HG03460 (cell line): ENCODE results near the gene CEP97.
A peak's percentile ranks its signal among the peaks of the same experiment; 100 is the strongest.
"Not testable (repeated sequence)": the region's sequence is repeated elsewhere in the genome, so short reads cannot be mapped to it uniquely, and the experiment has no call there.

Experiments
- ATAC-seq: cut with Tn5 transposase; IDR thresholded peaks from one replicate; pipeline ENCODE4 v1.9.1; 2021; ENCODE audit not compliant: unreplicated experiment

Gene CEP97

DNA sequence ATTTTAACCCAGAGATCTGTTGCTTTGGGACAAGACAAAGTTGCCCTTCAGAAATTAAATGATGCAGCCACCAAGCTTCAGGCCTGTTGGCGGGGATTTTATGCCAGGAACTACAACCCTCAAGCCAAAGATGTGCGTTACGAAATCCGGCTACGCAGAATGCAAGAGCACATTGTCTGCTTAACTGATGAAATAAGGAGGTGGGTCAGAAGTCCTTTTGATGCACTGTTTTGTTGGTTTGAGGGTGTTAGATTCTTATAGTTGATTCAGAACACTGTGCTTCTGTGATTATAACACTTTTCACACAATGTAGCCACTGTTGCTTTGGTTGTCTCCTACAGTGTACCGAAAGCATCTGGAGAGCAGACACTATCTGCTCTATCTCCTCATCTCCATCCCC, 33.8 kb downstream of the CEP97 start:
- no peak for ATAC-seq

DNA sequence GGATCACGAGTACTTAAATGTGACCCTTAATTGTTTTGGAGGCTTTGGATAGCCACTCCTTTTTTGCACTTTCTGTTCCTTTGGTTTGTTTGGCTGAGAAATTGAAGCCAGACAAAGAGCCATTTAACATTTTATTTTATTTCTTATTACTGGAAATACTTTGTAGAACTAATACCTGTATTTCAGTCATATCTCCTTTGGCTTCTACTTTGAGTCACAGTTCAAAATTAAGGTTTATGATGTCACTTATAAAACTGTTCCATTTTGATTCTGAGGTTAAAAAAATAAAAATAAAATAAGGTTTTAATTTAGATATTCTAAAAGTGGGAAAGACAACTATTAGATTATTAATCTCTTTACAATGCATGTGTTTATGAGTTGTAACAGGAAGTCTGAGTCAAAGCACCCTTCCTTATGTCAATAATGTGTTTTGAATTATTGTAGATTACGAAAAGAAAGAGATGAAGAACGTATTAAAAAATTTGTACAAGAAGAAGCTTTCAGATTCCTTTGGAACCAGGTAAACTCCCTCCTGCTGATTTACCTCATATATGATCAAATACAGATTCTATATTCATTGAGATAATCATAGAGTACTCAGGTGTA, 37.7 kb downstream of the CEP97 start:
- ATAC-seq = no peak

DNA sequence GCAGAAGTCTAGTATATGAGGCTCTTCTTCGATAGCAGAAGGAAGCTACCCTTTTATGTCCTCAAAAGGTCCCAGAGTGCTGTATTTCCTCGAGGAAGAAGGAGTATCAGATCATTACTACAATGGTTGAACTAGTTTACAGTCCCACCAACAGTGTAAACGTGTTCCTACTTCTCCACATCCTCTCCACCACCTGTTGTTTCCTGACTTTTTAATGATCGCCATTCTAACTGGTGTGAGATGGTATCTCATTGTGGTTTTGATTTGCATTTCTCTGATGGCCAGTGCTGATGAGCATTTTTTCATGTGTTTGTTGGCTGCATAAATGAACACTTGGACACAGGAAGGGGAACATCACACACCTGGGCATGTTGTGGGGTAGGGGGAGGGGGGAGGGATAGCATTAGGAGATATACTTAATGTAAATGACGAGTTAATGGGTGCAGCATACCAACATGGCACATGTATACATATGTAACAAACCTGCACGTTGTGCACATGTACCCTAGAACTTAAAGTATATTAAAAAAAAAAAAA, 53.4 kb downstream of the CEP97 start:
- not testable (repeated sequence) for ATAC-seq

DNA sequence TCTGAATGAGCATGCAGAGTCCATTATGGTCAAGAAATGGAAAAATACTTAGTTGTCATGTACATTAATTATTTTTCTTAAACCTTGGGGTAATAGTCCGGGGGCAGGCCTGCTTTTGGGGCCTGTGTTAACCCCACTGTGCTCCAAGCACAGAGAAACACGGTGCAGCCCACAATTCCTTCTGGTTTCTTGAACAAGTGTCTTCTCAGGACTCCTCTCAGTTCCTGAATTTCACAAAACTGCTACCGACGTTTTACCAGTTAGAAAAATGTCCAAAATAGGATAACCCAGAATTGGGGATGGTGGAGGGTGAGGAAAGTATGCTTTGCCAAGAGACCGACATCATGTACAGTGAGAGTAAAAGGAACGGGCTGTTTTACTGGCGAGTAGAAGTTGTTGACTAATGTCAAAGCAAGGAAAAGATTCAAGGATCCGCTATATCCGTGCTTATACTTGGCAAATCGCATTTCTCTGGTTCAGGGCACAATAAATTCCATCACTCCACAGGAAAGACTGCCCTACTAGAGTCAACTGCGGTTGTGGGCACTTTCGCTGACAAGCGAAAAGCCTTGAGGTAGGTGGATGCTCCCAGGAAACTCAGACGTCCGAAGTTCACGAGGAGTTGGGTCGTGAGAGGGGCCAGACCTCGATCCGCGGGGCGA, 54.1 kb downstream of the CEP97 start:
- ATAC-seq = no peak

DNA sequence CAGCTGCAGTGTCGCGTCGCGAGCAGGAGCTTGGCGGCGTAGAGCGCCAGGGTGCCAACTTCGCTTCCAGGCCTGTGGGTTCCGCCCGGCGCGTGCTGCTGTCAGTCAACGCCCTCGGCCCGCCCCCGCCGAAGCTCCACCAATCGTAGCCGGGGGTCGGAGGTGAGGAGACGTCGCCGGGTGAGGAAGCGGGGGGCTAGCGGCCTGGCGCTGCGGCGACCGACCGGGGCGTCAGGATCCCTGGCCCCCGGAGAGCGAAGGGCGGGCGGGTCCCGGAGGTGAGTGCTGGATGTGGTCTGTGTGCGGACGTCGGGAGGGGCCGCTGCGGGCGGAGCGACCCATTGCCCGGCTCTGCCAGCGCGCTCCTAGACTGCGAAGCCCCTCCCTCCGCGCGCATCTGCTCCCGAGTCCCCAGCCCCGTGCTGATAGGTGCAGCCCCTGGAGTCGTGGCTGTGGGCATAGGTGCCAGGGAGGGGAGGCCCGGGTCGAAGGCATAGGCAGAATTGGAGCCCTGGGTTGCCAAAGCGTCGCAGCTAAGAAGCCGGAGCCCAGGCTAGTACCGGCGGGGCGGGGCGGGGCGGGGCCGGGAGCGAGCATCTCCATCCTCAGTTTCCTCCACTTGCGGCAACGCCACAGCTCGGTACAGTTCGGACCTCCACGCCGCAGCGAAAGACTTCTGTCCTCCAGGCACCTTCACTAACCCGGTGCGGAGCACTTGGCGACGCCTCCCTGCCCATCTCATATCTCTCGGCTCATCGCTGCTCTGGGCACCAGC, 54.8 kb downstream of the CEP97 start, which contains the start of gene NXPE3:
Gene NXPE3 (plus strand): TSS at position 165 of the 775 bp plus-strand sequence. CDS start 6,386 bp downstream, outside the sequence.
- peak; percentile 93 for ATAC-seq

DNA sequence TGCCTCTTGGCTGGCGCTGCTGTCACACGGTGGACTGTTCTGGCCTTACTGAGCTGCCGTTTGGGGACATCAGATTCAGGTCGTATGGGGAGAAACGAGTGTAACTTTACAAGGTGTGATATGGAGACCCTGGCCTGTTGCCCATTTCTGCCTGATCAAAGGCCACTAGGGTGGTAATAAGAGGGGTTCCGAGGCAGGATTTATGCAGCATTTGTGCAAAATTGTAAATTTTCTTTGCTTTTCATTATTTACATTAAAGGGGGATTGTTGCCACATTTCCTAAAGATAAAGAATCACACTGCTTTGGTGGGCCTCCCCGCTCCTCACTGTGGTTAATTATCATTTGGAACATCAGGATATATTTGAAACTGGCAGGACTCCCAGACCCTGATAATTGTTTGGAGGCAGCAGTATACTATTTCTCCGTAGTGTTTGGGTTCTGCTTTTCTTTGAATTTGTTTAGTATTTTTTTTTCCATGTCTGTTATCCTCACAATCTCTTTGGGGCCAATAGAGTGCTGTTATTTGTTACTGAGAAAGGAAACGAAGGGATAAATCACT, 55.5 kb downstream of the CEP97 start:
- ATAC-seq = no peak

DNA sequence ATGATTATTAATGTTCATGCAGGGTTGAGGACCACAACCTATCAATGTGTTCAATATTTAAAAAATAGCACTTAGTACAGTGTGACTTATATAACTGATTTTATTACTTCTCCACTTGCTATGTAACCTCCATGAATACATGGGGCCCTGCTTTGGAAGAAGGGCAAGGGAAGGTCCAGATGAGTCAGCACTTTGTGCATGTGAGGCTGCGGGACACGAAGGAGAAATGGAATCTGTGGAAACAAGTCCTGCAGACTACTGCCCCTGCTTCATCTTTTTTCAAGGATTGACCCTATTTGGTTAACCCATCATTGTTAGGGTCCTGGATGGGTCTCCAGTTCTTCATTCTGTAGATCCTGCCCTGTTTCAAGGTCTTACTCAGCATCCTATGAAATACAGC, 56.2 kb downstream of the CEP97 start:
- no peak for ATAC-seq

DNA sequence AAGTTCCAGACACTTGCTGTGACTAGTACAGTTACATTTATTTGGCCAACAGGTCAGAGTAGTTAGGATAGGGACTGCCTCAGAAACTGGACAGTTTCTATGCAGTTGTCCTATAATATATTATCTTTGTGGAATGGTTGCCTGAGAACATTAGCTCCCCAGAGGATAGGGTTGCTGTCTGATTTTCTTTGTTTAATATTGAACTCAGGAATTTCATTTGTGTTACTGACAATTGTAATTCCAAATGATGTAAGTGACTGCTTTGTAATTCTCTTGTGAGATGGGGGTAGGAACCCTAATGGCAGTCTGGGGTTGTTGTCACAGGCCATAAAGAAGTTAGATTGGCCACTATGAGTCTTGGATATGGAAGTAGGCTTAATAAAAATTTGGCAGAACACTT, 56.8 kb downstream of the CEP97 start:
- ATAC-seq = no peak

DNA sequence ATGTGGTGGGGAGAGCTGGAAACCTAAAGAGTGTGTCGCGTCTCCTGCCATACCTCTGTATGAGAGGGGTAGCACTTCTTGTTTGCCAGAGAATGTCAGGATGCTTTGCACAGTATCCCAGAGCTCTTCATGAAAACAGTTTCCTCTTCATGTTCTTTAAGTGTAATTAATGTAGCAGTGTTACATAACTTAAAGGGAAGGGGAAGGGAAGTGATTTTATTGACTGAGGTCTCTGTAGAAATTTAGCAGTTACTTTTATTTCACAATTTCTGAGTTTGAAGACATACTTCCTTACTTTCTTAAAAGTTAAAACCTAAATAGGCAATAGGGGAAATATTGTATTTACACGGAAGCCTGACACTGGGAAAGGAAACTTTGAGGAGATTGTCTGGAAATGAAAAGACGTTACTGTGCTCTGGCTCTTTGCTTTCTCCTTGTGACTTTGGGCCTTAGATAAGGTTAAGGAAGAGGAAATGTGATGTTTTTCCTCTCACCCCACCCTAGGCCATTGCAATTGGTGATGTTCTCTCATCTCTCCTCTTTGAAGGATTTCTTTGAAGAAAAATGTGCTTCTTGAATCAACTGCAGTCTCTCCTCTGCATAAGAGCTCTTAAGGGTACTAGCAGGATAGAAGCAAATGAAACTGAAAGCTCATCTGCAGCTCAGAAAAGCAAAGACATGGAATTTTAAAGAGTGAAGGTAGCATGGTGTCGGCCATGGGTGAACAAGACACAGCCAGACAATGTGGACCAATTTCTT, 60.6 kb downstream of the CEP97 start:
- ATAC-seq = no peak

DNA sequence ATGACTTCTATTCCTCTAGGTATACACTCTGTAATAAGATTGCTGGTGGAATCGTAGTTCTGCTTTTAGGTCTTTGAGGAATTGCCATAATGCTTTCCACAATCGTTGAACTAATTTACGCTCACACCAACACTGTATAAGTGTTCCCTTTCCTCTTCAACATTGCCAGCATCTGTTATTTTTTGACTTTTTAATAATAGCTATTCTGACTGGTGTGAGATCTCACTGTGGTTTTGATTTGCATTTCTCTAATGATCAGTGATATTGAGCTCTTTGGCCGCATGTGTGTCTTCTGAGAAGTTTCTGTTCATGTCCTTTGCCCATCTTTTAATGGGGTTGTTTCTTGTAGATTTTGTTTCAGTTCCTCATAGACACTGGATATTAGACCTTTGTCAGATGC, 67.4 kb downstream of the CEP97 start:
- ATAC-seq = peak; percentile 98

DNA sequence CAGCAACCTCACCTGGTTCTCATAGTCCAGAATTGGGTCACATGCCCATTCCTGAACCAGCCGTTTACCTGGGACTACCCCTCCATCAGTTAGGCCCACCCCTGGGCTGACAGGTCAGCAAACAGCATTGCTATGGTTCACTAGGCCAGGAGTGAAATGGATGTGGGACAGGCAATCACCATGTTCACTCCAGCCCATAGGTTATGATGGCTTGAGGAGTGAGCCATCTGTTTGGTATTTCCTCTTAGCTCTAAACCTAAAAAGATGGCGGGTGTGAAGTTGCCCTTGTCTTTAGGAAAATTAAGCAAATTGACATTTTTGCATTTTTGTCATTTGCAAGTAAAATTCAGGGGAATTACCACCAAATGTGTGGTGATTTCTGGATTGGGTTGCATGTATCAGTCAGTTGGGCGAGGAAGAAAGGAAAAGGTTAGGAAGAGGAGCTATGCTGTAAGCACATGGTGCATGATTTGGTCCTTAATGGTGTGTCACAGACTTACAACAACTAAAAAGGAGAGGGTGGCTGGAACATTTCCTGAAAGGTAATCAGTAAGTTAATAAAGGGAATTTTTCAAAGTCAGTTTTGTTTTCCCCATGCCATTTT, 71.8 kb downstream of the CEP97 start:
- no peak for ATAC-seq

DNA sequence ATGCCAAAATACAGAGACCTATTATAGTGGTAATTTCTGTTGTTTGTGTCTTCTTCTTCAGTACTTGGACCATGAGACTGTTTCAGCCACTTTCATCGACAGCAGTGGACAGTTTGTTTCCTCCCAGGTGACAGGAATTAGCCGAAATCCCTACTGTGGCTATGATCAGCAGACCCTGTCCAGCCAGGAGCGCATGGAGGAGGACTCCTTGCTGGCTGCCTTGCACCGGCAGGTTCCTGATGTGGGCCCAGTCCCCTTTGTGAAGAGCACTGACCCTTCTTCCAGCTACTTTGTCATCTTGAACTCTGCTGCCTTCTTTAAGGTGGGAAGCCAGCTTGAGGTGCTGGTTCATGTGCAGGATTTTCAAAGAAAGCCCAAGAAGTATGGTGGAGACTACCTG, 76.8 kb downstream of the CEP97 start:
- ATAC-seq = no peak

DNA sequence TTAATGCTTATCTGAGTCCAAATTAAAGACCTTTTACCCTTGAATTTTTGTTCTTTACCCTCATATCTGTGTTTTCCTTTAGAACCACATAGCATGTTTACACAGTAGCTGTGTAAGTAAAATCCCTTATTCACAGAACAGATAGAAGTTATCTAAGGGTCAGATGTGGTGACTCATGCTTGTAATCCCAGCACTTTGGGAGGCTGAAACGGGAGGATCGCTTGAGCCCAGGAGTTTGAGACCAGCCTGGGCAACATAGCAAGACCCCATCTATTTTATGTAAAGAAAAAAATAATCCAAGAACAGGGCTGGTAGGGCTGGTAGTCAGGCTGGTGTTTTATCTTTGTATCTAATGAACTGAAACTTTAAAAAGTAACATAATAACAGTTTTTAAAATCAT, 77.8 kb downstream of the CEP97 start:
- ATAC-seq = no peak

DNA sequence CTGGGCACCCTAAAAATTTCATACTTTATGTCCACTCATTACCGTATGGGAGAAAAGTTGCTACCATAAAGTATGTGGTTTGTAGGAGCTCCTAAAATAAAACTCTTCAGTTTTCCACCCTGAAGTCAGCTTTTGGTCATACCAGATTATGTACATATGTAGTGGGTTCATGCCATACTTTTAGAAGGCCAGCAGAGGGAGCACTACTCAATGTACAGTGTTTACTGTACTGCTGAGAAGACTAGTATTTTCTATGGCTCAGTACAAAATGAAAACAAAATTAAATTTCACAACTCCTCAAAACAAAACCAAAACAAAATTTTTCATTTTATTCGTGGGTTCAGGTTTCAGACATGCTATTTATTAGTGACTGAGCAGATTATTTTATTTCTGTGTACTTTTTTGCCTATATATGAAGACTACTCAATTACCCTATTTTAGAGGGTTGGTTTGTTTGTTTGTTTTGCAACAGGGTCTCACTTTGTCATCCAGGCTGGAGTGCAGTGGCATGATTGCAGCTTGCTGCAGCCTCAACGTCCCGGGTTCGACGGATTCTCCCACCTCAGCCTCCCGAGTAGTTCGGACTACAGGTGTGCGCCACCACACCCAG, 78.9 kb downstream of the CEP97 start:
- peak; percentile 87 for ATAC-seq

DNA sequence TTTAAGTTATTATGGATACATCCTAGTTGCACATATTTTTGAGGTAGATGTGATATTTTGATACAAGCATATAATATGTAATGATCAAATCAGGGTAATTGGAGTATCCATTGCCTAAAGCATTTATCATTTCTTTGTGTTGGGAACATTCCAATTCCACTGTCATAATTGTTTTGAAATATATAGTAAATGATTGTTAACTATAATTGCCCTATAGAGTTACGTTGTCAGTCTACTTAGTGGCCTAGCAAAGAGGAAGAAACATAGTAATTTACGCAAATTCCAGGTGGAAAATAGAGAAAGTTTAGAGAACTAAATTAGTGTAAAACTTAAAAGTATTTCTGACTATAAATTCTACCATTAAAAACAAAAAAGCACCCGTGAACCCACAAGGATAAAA, 79.5 kb downstream of the CEP97 start:
- ATAC-seq = no peak

DNA sequence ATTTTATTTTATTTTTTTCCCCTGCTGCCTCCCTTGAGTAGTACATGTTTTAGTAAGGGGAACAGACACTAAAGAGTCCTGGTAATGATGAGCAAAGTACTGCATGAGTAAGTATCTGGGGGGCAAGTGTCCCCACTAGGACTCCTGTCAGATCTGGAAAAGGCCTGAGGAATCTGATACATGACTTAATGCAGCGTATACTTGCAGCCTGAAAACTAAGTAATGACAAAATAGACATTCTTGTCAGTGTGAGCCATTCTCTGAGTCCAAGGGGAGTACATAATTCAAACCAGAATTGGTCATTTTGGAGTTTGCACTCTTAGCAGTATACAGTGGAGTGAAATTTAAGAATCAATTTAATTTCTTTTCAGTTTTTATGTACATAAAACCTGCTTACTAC, 82.1 kb downstream of the CEP97 start:
- ATAC-seq = no peak

DNA sequence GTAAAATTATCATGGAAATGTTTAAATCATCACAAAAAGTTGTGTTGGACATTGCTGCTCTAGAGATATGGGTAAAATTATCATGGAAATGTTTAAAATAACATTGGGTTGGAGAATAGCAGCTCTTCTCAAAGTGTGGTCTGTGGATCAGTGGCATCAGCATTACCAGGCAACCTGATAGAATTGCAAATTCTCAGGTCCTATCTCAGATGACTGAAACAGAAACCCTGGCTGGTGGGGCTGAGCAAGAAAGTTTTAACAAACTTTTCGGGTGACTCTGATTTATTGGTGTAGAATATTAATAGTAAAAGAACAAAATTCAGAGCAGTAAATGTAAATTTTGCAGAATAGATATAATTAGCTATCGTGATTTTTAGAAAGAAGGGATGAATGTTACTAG, 83.5 kb downstream of the CEP97 start:
- ATAC-seq = peak; percentile 54

DNA sequence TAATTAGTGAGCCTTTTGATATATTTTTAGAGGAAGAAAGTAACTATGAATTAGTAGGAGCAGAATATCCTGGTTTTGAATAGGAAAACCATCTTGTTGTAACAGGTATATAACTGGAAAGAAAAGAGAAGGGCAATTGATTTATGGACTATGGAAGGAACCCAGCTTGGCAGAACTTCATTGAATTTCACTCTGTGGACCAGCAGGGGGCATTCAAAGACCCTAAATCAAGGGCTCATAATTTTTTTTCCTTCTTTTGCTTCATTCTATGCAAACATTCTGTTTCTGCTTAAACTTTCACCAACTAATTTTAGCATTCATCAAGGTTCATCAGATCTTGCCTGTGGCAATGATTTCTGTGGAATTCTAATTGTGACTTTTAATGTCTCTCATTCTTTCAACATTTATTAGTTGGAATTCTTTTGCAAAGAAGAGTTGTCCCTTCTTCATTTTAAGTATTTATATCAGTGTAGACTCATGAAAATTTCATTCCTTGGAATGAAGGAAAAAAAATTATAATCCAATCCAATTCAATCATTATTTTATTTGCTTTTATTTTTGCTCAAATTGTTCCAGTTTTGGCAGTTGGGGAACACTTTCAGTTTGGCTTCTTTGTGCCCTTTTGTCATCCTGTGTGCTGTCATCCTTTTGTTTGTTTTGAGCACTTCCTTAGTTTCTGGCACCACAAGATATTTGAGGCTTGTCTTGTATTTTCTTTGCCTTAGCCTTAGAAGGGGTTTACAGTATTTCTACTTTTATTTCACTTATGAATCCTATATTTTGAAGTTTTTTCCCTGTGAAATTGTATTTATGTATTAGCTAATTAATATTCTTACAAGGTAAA, 85.0 kb downstream of the CEP97 start:
- ATAC-seq = no peak

DNA sequence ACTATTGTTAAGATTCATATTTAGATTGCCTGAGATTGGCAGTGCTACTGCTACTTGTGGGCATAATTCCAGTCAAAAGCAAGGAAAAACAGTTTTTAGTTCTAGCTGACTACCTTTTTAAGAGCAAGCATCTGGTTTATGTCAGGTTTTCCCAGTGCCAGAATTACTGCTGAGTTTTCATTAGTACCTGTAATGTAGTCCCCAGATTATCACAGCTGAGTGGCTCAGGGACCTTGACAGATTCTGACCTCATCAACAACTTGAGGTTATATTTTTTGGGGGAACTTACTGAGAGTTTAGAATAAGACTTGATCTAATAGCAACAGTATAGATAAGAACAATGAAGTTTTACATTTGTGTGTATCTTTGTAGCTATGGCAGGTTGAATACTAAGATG, 85.6 kb downstream of the CEP97 start:
- ATAC-seq = no peak
